HG02973 (cell line): ENCODE data around the gene CLEC1B.
A peak's percentile ranks its signal among the peaks of the same experiment; 100 is the strongest.
"Not testable (repeated sequence)": the region's sequence is repeated elsewhere in the genome, so short reads cannot be mapped to it uniquely, and the experiment has no call there.

Experiments
- ATAC-seq: cut with Tn5 transposase; IDR thresholded peaks from one replicate; pipeline ENCODE4 v1.9.1; 2021; ENCODE audit warnings: moderate library complexity; ENCODE audit not compliant: unreplicated experiment

CLEC1B gene

DNA sequence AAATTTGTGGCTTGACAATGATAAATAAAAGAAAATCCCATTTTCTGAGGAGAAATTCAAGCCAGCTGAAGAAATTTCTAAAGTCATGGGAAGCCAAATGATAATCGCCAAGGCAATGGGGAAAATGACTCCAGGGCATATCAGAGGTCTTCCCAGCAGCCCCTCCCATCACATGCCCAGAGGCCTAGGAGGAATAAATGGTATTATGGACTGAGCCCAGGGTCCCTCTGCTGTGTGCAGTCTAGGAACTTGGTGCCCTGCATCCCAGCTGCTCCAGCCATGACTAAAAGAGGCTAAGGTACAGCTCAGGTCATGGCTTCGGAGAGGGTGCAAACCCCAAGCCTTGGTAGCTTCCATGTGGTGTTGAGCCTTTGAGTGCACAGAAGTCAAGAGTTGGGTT lies 23.3 kb downstream of the CLEC1B start:
- no peak for ATAC-seq

DNA sequence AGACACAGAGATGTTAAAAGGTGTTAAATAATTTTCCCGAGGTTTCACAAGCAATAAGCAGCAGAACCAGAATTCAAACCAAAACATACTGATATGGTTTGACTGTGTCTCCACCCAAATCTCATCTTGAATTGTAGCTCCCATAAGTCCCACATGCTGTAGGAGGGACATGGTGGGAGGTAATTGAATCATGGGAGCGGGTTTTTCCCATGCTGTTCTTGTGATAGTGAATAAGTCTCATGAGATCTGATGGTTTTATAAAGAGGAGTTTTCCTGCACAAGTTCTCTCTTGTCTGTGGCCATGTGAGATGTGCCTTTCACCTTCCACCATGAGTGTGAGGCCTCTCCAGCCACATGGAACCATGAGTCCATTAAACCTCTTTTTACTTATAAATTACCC lies 24.2 kb downstream of the CLEC1B start:
- ATAC-seq, result not testable (repeated sequence)

DNA sequence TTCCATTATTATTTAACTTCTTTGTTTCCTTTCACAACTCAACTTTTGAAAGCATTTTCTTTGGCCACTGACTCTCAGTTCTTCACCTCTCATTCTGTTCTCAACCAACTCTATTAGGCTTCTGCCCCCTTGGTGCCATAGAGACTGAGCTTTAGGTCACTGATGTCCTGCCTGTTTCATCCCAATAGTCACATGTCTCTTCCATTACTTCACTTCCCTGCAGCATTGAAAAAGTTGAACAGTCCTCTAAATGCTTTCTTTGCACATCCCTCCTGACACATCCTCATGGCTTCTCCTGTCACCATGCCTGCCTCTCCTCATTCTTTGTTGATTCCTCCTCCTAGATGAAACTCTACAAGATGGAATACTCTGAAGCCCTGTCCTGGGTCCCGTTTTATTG lies 25.0 kb downstream of the CLEC1B start:
- ATAC-seq, result no peak

DNA sequence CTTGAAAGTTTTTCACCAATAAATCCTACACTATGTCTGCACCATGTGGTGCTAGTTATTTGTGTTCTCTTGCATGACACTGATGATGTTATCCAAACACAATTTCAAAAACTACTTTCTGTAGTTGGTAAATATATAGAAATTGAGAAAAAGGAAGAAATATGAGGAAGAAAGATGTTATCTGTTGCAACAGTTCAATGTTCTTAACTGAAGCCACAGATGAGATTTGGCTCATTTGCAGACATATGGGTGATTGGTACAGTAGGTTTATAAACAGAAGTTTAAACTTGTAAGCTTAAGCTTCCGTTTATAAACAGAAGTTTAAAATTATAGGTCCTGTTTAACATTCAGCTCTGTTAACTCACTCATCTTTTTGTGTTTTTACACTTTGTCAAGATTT lies 27.7 kb downstream of the CLEC1B start, which contains the start of gene CLEC12A:
CLEC12A (plus strand) TSS at position 229 of the 400 bp plus-strand sequence. CDS start 188 bp downstream, outside the sequence.
- no peak for ATAC-seq

DNA sequence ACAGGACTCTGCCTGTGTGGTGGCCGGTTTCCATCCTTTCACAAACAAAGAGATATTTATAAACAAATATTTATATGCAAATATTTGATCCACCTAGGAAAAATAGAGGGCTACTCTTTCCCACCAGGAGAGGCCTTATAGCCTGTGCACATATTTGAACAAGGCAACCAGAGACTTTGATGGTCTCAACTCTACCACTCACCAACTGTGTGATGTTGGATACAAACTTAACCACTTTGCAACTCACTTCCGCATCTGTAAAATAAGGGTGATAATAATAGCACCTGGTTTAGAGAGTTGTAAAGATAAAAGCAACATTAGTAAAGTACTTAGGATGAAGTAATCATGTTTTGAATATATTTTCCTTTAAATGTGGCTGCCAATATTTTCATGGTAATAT lies 29.2 kb downstream of the CLEC1B start:
- ATAC-seq, result no peak

DNA sequence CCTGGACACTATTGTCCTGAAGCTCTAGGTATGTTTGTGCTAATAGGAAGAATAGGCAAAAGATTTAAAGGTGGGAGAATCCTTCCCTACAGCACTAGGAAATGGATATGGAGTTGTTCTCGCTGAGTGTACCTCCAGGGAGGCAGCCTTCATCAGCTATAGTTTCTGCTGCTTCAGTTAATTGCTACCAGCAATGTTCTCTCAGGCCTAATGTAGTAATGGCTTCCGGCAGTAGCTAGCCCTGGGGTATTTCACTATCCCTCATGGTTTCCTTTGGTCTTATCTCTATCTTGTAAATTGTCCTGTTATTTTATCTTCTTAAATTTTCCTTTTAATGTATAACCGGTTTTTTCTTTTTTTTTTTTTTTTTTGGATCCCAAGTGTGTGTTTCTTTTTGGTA lies 37.0 kb downstream of the CLEC1B start:
- ATAC-seq, result no peak

DNA sequence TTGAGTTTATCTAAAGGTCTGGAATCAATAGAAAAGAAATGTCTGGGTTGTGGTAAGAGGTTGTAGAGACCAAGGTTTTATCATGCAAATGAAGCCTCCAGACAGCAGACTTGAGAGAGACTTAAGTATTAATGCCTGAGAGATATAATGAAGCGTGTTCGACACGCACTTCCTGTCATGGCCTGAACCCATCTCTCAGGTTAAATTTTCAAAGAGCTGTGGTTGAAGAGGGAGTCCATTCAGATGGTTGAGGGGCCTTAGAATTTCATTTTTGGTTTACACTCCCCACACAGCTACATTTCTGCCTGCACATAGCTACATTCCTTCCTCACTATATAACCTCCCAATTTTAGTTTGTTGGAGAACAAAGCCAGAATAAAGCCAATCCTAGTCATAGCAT lies 37.8 kb downstream of the CLEC1B start:
- ATAC-seq, result peak; percentile 84

DNA sequence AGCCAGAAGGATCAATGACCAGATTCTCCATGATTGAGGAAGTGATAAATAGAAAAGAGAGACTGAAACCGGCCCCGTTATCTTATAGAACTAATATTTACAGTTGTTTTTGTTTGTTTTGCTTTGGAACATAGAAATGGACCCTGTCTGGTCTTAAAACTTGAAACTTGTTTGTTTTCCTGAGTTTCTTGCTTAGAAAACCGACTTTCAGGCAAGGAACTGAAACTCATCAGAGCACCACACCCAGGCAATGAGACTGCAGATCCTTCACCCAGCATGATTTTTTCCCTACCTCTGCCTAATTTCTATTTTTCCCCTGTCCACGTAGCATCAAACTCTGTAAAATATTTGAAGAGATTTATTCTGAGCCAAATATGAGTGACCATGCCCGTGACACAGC lies 38.3 kb downstream of the CLEC1B start:
- no peak for ATAC-seq

DNA sequence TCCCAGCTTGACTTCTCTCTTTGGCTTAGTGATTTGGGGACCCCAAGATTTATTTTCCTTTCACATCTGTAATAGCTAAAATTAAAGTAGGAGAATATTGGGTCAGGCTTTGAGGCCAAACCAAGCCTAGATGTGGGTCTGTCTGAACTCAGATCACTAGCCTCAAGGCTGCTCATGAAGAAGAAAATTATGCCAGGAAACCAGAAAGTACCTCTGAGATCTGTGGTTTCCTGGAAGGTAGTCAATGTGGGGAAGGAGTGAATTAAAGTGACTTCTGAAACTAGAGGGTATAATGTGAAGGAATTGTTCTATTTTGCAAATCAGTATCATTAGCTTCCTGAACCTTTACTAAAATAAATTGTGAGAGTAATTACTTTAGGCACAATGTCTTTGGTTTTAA lies 41.1 kb downstream of the CLEC1B start:
- no peak for ATAC-seq

DNA sequence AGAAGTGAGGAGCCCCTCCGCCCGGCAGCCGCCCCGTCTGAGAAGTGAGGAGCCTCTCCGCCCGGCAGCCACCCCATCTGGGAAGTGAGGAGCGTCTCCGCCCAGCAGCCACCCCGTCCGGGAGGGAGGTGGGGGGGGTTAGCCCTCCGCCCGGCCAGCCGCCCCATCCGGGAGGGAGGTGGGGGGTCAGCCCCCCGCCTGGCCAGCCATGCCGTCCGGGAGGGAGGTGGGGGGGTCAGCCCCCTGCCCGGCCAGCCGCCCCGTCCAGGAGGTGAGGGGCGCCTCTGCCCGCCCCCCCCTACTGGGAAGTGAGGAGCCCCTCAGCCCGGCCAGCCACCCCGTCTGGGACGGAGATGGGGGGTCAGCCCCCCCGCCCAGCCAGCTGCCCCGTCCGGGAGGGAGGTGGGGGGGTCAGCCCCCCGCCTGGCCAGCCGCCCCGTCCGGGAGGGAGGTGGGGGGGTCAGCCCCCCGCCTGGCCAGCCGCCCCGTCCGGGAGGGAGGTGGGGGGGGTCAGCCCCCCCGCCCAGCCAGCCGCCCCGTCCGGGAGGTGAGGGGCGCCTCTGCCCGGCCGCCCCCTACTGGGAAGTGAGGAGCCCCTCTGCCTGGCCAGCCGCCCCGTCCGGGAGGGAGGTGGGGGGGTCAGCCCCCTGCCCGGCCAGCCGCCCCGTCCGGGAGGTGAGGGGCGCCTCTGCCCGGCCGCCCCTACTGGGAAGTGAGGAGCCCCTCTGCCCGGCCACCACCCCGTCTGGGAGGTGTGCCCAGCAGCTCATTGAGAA lies 45.8 kb downstream of the CLEC1B start:
- not testable (repeated sequence) for ATAC-seq

DNA sequence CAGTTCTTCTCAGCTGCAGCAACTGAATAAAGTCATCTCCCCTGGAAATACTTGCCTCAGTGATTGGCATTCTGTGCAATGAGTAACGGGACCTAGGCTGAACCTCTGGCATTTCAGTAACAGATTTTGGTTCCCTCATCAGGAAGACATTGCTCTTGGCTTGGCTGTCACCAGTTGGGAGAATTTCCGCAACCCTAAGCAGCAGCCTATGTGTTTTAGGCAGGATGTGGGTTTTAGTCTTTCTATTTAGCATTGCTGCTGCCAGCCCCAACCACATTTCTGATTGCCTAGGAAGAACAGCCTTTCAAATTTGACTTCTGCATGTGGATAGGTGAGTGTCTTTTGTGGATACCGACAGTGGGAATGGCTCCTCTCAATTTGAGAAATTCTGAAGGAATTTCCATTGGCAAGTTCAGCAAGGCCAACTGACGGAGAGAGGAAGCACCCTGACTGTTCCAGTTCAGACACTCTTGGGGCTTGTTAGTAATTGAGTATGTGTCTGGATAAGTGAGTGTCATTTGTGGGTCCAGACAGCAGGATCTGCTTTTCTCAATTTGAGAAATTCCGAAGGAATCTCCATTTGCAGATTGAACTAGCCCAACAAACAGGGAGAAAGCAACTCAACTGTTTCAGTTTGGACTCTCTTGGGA lies 47.8 kb downstream of the CLEC1B start:
- no peak for ATAC-seq

DNA sequence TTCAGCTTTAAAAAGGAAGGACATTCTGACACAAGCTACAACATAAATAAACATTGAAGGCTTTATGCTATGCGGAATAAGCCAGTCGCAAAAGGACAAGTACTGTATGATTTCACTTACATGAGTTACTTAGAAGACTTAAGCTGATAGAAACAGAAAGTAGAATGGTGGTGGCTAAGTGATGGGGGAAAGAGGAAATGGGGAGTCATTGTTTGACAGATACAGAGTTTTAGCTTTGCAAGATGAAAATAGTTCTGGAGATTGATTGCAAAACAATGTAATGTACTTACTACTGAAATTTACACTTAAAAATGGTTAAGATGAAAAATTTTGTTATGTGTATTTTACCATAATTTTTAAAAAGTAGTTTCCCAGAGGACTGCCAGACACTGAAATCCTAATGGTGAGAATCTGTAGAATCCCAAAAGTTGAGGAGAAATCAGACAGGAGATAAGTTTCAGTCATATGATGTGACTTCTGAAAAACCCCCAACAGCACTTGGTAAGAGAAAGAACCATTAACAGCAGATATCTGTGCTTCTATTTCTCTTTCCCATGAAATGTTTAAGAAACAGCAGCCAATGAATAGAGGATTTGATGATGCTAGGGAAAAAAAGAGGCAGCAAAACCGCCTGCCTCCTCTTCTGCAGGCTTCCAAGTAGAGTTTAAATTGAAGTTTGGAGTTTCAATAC lies 50.2 kb downstream of the CLEC1B start:
- peak; percentile 94 for ATAC-seq

DNA sequence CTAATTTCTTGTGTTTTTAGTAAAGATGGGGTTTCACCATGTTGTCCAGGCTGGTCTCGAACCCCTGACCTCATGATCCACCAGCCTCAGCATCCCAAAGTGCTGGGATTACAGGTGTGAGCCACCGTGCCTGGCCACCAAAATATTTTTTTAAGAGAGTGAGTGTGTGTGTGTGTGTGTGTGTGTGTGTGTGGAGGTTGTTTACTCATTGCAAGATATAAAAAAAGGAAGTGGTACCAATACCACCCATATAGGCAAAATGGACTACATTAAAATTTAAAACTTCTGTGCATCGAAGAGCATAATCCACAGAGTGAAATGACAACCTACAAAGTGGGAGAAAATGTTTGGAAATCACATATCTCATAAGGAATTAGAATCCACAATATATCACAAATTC lies 51.2 kb downstream of the CLEC1B start:
- no peak for ATAC-seq

DNA sequence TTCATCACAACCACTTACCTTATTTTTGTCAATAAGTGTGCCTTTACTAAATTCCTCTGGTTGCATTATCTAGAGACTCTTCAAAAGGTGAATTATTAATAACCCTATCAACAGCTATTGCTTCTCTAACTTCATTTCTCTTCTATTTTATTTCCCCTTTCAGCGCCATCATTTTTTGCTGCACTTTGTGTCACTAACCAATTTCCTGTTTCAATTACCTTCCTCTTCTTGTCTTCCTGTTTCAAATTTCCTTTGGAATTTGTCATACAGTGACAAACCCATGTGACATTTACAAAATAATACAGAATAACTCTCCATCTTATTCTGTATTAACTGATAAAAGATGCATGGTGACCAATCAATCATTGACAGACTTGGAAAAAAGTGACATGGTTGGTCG lies 54.5 kb downstream of the CLEC1B start:
- ATAC-seq, result no peak

DNA sequence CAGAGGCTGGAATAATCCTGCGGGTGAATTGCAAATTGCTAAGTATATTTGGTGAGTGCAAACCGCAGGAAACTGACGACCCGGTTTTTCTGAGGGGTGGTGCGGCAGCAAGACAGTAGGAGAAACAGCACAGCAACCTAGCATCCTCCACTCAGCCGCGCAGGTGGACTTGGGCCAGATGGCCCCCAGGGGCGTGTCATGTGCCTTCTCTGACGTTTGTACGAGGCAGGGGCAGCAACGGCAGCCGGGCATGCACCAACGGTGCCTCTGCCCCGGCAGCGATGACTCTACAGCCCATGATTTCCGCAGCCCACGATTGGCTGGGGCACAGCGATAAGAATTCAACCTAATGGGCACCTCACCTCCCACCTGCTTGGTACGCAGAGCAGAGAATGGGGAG lies 55.7 kb downstream of the CLEC1B start:
- ATAC-seq, result peak; percentile 66
